SH-SY5Y (cell line): ENCODE results near the gene ERBB2.

Source experiments
- GATA2 ChIP-seq: IDR thresholded peaks from 2 replicates; pipeline ENCODE4 v1.6.1; 2011; ENCODE audit warnings: mild to moderate bottlenecking, low read depth, low read length
- GATA3 ChIP-seq: IDR thresholded peaks from 2 replicates; pipeline ENCODE4 v1.6.1; 2011; ENCODE audit warnings: low read depth, mild to moderate bottlenecking, low read length, moderate library complexity

GRCh38 chr17:39752241-39752881 lies 52.5 kb downstream of the ERBB2 start:
- TF ChIP-seq GATA2 (no peak), GATA3 (no peak)
